ENCODE measurements around the gene CSAD.

GRCh38 chr12:53193985-53194716, 13.4 kb upstream of the CSAD start:
- no peak for TF ChIP-seq POLR2A (IDR thresholded peaks at IDR 0.05)
- TF ChIP-seq CTCF (IDR thresholded peaks at IDR 0.05) = no peak
